Activated naive CD4-positive, alpha-beta T cell (primary cell): ENCODE measurements around the gene PSMD10.
A peak's percentile ranks its signal among the peaks of the same experiment; 100 is the strongest.

ENCODE experiments used
- DNase-seq, 4 experiments: peaks; one replicate each; lab custom pipeline; 2025; lab: John Stamatoyannopoulos, UW

The PSMD10 gene, protein sequence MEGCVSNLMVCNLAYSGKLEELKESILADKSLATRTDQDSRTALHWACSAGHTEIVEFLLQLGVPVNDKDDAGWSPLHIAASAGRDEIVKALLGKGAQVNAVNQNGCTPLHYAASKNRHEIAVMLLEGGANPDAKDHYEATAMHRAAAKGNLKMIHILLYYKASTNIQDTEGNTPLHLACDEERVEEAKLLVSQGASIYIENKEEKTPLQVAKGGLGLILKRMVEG

DNA sequence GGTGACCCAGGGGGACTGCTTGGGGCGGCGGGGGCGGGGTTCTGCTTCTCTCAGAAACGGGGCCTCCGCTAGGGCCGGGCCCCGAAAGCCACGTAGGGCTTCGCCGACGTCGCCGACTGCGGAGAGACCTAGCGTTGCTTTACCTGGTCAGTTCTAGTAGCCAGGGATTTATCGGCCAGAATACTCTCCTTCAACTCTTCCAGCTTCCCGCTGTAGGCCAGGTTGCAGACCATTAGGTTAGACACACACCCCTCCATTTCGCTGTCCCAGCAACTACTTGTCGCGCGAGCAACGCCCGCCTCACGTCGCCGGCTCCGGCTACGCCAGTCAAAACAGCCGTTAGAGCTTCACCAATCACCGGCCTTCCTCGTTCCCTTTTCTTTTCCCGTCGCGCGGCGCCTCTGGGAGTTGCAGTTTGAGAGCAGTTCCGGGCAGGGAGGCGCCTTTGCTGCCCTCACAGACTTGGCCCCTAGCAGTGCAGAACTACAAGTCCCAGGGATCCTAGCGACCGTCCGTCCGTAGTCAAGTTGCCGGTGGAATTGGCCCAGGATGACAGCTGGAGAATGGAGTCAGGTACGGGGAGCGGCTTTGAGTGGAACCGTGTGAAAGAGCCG lies at the start of gene PSMD10, which contains the start of gene ATG4A:
PSMD10 (minus strand) TSS at position 279 of the 614 bp plus-strand sequence; CDS start at position 257, 22 bp downstream.
ATG4A (plus strand) TSS at position 515 of the 614 bp plus-strand sequence; CDS start at position 564, 49 bp downstream.
- DNase-seq, result peak; percentile 54 to 77 (median 63)

DNA sequence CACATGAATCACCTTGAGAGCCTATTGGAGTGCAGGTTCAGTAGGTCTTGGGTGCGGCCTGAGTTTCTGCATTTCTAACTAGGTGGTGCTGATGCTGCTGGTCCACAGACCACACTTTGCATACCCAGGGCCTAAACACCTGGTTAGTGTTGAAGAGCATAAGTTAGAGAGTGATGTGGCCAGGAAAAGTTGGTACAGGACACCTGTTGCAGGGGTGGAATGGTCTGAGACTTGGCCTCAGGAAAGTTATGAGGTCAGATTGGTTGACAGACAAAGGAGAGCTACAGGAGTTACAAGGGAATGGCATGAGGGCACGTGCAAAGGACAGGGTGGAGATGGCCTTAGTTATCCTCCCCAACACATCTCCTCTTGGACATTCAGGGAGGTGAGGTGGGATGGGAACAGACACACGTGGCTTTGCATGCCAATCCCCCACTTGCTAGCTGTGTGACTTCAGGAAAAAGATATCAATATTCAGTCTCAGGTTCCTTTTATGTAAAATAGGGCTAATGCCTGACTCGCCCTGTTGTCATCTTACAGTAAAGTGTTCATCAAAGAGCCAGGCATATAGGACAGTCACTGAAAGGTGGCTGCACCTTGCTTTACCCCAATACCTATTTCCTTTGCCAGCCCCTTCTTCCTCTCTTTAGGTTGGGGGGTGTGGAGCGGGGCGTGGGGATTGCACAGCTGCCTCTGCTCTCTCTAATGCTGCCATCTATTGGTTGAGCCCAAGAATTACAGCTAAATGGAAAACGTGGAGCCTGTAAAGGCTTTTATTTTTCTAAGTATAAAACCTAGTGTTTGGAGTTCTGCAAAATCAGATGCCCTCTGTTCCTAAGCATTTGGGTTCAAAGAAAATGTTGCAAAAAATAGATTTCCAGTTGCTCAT lies 47.7 kb upstream of the PSMD10 start:
- no peak for DNase-seq

DNA sequence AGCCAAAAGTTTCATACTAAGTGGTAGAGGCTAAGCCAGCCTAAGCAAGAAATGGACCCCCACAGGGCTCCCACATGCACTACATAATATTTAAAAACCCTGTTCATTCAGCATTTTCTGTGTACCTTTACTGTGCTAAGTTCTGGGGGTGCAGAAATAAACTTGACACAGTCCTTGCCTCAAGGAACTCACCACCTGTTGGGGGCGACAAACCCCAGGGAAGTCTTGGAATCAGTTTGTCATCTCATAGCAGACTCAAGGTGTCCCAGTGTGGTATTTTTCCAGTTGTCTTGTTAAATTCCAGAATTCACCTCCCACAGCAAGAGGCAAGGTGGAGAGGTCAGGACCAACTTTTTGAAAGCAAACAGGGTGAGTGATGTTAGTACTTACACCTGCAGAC lies 43.4 kb upstream of the PSMD10 start:
- no peak for DNase-seq

DNA sequence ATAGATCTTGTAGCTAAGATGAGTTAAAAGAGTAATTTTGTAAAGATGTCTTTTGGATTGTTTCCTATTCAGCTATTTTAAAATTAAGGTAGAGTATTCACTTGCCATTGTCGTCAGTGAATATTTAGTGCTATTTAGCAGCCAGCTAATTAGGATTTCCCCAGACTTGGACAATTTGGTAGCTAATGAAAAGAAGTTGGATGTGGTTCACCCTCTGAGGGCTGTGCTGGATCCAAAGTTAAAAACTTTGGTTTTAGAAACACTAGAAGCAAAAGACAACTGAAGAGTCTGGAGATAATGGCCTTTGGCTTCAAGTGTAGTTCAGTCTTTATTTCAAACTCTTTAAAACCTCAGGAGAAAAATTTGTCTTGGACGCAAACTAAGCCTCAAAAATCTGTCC lies 41.5 kb upstream of the PSMD10 start:
- no peak for DNase-seq

DNA sequence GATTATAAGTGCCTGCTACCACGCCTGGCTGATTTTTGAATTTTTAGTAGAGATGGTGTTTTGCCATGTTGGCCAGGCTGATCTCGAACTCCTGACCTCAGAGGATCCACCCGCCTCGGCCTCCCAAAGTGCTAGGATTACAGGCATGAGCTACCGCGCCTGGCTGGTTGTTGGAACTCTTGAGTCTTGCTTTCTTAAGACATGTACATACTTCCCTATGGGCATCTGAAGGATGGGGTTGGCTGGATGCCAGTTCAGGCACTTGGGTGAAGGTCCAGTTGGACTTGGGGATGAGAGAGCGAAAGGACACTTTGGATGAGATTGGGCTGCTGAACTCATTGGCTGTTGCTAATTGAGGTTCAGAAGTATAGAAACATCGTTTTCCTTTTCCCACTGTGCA lies 40.7 kb upstream of the PSMD10 start:
- DNase-seq, result no peak

DNA sequence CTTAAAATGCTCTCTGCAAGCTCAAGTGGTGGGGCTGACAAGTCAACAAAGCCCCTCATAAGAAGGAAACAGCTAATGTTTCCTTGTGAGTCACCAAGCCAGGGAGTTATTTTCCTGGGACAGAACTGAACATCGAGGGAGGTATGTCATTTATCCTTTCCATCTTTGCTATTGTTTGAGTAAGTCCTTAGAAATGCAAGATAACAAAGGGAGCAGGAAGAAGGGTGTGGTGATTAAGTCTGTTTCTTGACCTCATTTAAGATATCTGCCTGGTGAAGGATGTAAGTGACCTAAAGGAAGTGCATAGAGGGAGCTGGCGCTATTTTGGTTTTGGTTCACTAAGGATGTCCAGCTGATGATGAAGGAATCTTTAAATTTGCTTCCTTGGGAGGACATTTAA lies 40.1 kb upstream of the PSMD10 start:
- no peak for DNase-seq

DNA sequence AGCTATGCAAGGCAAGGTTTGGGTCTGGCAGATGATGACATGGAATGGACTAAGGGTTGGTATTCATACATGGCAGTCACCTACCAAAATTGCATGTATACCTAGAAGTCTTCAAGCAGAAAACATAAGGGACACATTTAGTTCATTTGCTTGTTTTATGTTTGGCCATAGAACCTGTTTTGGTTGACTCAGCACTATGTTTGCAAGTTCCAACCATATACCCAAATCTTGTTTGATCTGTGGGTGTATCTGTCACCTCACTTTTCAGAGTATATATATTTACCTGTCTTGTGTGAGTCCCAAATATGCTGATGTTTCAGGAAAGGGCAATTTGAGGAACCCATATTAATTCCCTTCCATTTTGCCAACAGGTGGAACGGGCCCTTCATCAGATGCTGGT lies 39.5 kb upstream of the PSMD10 start:
- DNase-seq, result no peak

DNA sequence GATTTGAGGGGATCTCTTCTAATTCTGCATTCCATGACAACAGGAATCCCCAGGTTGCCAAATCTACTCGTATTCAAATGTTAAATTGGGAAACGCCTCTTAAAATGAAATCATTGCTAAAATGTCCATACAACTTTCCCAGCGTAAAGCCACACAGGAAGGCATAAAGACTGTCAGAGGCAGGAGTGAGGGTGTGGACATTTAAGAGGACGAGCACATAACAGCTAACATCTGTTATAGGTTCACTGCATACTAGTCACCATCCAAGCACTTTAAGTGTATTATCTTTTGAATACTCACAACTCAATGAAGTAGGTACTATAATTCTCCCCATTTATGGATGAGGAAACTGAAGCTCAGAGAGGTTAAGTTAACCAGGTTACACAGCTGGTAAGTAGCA lies 35.8 kb upstream of the PSMD10 start:
- DNase-seq, result no peak

DNA sequence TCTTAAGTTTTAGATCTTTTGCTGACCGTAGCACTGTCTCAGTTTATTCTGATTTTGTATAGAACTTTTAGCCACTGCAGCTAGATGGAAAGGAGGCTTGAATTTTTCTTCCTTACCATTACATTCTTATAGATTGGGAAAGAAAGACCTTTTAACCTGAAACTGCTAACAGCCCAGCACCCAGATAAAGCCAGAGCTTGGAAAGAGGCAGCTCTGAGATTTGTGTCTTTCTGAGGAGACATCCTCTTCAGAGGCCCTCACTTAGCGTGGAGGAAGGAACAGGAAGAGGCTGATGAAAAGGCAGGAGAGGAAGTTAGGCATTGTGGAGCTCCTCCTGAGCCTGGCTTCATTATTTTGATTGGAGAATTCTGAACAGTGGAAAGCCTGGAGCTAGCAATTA lies 35.3 kb upstream of the PSMD10 start:
- DNase-seq, result no peak

DNA sequence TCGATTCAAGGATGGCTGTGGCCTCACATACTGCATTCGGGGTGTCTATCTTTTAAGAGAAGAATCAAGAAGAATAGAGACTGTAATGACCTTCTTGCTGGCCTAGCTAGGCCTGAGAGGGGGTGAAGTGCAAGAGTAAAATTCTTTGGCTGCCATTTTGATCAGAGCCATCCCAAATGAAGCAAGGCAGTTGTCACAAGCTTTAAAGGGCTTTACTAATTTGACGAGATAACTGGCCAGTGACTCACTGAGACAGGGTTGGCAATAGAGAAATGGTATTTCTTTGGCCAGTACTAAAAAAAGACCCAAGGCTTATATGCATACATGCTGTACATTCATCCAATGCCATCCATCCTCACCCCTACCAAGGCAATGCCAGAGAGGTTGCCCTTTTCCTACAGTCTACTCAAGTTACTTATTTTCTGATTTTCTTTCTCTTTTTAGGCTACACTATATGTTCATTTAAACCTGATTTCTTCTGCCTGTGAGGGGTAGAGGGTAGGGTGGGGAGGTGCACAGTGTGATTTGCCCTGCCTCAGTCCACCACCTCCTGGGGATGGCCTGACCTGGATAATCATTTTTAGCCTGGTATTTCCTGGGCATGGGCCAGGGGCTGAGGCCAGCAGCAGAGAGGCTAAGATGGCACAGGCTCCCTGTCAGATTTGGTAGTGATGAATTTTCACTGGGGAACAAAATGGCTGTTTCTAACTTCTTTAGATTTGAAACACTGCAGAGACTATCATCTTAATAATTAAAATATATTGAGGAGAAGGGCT lies 32.4 kb upstream of the PSMD10 start:
- DNase-seq, result no peak

DNA sequence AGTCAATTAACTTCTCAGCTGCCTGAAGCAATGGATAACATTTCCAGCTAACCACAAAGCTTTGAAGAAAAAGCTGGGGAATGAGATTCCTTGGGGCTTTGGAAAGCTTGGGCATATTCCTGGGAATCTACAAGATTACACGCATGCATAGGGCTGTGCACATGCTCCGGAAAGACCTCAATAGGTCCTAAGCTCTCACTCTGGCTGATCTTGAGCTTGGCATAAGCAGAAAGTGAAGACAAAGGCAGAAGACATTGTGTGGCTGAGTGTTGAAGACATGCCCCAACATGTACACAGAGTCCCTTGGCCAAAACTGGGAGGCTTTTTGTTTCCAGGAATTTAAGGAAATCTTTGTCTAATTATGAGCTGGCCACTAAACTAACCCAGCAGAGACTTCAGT lies 31.4 kb upstream of the PSMD10 start:
- no peak for DNase-seq

DNA sequence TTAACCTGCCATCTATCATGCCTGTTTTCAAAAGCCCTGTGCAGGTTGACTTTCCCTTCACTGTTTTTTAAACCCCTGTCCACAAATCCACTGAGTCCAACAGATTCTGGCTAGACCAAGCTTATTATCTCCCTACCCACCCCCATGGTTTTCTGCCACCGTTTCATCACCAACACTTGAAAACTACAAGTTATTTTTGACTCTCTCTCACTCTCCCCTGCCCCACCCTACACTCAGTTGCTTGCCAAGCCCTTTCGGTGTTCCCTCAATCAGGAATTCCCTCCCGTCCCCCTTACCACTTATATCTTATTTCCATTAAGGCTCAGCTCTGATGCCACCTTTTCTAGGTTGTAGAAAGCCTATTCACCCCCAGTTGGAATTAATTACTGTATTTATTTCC lies 29.9 kb upstream of the PSMD10 start:
- no peak for DNase-seq

DNA sequence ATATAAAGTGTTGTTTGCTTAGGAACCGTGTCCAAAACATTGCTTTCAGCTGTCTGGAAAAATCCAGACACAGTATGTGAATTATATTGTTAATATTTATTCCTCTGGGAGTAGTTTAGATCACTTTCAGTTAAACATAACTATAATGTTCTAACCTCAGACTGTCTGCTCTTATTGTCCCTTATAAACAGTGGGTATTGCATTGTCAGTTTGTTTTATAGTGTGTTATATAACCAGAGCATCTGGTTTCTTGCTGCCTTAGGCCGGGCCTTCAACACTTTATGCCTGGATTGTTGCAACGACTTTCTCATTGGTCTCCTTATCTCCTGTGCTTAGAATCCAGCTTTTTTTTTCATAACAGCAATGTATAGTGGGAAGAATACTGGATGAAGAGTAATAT lies 26.6 kb upstream of the PSMD10 start:
- DNase-seq, result no peak

DNA sequence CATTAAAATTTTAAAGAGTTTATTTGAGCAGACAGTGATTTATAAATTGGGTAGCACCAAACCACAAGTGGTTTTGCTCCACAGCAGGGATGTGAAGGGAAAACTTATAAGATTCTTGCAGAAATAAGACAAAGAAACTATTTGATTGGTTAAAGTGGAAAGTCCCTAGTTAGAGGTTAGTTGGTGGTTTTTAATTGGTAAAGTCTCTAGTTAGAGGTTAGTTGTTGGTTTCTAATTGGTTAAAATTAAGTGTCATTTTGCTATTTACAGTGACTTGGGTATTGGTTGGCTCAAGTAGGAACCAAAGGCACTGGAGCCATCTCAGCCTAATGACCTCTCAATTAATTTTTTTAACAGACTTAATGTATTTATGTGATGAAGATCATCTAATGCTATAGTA lies 23.2 kb upstream of the PSMD10 start:
- no peak for DNase-seq

DNA sequence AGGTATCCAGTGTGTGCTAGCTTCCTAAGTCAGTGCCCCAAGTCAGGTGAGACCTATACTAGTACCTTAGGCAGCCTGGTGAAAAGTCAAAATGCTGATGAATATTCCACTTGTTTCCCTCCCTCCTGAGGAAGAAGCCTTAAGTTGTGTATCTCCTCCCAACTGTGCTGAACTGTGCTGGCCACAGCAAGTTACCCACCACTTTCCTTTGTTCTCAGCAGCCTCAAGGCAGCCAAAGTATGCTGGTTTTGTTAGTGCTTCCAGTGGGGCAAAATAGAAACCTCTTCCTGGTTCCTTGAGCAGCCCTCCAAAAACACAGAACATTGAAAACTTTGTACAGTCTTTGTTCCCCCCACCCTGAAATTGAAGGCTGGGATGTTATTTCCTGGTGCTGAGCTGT lies 14.1 kb upstream of the PSMD10 start:
- no peak for DNase-seq

DNA sequence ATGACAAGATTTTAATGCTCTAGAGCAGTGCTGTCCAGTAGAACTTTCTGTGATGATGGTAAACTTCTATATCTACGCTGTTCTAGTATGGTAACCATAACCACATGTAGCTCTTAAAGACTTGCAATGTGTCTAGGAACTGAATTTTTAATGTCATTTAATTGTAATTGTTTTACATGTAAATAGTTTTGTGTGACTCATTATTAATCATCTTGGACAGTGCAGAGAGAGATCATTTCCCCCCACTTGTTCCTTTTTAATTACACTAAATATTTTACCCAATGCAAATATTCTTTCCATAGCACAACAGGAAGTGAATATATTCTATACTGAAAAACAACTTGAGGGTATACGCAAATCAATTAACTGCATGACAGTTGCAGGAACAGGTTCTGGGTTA lies 6.0 kb upstream of the PSMD10 start:
- no peak for DNase-seq

DNA sequence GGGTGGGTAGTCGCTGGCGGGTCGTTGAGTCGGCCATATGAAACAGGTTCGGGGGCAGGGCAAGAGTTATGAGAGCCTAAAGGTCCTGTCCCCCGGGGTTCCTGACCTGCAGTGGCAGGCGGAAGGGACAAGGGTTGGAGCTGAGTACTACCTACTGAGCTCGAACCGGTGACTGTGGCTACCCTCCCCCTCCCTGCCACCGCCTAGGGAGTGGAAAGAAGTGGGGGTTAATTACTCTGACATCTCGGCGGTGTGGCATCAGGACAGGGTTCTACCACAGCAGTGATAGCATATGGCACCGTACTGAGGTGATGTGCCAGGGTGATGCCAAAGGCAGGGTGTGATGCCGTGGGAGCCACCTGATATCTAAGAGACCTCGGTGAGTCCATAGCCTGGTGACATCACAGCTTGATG lies 543 bp upstream of the PSMD10 start:
- DNase-seq, result peak in 1 of 4 experiments; percentile 14

DNA sequence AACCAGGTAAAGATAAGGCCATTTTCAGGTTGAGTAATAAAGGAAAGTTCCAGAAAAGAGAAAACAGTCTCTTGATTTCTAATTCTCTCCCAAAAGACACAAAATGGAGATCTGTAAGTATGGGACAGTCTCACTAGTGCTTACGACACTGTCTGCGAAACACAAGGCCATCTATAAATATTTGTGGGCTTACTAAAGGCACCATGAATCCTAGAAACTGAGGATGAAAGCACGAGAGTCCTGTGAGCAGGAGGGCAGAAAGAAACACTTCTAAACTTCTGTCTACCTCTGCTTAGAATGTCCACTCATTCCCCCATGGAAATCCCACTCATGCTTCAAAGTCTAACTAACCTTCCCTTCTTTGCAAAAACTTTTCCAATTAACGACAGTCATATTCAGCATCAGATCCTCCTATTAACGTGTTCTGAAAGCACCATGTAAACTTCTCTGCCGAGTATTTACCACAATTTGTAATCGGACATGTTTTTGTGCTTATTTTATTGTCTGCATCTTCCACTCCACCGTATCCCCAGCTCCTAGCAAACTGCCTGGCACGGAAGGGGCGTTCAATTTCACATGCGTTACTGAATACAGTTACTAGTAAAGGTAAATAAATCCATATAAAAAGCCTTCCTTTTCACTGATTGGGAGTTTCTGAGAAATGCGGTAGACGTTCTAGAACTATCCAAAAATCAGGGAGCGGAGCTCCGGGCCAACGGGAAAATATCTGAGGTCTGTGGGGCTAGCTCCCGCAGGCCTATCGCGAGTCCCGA lies 665 bp downstream of the PSMD10 start:
- no peak for DNase-seq

DNA sequence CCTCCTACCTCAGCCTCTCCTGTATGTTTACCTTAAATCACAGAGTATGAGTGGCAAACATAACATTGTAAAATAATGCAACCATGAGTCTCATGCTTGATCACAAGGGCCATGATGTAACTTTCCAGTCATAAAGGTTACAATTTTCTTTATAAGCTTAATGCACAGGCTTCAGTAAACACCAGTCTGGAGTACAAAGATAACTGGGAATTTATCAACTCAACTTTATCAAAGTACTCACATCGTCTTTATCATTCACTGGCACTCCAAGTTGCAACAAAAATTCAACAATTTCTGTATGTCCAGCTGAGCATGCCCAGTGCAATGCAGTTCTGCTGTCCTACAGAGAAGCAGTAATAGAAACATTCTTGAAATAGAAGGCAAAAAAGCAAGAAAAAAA lies 2.8 kb downstream of the PSMD10 start:
- no peak for DNase-seq

DNA sequence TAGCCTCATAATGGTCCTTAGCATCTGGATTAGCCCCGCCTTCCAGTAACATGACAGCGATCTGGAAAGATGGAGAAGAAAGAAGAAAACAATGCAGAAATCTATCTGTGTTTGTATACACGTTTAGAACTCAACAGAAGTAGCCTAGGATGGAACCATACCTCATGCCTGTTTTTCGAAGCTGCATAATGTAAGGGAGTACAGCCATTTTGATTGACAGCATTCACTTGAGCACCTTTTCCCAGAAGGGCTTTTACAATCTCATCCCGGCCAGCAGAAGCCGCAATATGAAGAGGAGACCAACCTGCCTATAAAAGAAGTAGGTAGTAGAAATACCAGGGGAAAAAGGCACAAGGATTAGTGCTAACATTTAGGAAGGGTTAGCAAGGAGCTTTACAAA lies 3.5 kb downstream of the PSMD10 start:
- DNase-seq, result no peak

DNA sequence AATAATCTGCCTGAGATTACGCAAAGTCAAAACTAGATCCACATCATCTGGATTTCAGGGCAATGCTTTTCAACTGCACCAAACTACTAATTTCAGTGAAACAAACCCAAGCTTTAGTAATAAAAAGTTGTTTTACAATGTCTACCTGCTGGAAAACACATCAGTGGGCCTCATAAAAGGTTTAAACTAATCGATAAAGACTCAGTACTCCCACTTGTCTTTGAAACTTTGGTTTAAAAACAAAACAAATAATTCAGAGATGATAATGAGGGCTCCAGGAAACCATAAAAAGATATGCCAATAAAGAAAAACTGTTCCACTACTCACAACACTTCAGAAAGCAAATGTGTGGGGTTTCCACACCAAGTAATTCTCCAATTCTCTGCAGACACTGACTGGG lies 10.2 kb downstream of the PSMD10 start:
- no peak for DNase-seq
